Right ventricle myocardium inferior (tissue), 1 donor: Measurements from ENCODE around the gene DCLK2. TPM values are rescaled to one million over a fixed set of nuclear protein-coding genes. Genes with fewer than 3 reads are reported as not detected.

ENCODE experiments used
- ATAC-seq: fragments of 200-7000 bp; cut with Tn5 transposase; one replicate; pipeline ENCODE4 v1.9.1; 2020; ENCODE audit warnings: mild to moderate bottlenecking, moderate library complexity
- DNase-seq: peaks from one replicate; pipeline ENCODE4 v3.0.0; 2021; ENCODE audit errors: missing footprints
- intact Hi-C: fragments of 100-400 bp; cut with DNase I; formaldehyde crosslinking; loops from one replicate; pipeline ENCODE4 v1.11.0; 2022
- total RNA-seq: library from RNA; stranded (reverse); fragmentation: NEBNext Ultra II Directional; extraction: Animal tissue kit (Norgen Biotek cat#: 25700); gene quantifications from one replicate; pipeline ENCODE4 v1.2.1, GENCODE V29; 2021
- donor health status: DM: no; HTN: yes; CAD: no; lungs with severe emphysema.

Gene DCLK2
- total RNA-seq, 1 donor from 2014 or later: 19.9 TPM

DNA sequence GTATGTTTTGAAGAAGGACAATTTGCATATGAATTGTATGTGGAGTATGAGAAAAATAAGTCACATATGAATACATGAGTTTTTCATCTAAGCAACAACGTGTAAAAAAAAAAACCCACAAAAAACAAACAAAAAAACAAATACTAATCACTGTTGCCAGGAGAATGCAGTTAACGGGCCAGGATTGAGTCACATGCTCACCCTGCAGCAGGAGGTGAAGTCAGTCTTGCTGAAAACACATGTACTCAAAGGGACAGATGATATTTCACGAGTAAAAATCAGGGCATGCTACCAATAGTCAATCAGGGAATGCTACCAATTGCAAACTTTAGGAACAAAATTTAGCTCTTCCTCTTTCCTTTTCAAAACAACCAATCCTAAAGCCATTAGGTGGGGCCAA lies 10.4 kb upstream of the DCLK2 start:
- DNase-seq (no peak), ATAC-seq (no peak)
- intact Hi-C loops: no loop called here

DNA sequence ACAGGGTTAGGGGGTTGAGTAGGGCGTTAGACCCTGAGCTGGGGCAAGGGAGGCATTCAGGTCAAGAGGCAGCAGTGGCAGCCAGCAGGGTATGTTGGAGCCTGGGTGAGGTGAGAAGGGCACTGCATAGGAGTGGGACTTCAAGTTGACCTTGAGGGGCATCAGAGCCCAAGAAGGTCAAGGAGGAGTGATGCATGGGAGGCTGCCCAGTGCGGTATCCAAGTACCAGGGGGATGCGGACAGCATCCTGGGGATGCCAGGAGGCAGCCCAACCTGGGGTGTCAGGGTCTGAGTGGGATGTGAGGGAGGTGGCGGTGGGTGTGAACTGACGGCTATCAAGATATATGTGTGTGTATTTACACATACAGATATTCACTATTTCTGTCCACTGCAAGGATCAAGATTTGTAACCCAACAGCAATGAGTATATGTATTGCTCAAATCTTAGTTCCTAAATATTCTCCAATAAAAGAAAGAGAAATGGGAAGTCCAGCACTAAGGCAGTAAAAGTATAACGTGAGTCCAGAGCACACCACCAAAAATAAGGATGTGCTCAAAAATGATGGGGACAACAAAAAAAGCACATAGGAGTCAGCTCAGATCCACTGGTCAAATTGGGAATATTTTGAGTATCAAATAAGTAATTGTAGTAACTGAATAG lies 9.8 kb upstream of the DCLK2 start:
- no peak for DNase-seq
- ATAC-seq: no peak
- intact Hi-C loops: no loop called here

DNA sequence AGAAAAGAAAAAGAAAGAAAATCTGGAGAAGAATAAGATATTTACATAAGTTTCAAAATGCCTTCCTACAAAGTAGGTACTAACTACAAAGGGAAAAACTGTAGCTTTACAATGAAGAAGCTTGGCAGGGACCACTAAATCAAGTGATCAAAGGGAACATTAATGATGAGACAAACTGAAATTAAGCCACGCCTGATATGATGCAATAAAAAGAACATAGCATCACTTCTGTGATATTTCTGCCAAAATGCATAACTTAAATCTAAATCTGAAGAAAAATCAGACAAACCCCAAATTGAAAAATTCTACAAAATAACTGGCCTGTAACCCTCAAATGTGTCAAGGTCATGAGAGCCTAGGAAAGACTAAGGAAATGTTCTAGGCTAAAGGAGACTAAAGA lies 8.9 kb upstream of the DCLK2 start:
- intact Hi-C loops: no loop called here
- ATAC-seq: no peak
- no peak for DNase-seq

DNA sequence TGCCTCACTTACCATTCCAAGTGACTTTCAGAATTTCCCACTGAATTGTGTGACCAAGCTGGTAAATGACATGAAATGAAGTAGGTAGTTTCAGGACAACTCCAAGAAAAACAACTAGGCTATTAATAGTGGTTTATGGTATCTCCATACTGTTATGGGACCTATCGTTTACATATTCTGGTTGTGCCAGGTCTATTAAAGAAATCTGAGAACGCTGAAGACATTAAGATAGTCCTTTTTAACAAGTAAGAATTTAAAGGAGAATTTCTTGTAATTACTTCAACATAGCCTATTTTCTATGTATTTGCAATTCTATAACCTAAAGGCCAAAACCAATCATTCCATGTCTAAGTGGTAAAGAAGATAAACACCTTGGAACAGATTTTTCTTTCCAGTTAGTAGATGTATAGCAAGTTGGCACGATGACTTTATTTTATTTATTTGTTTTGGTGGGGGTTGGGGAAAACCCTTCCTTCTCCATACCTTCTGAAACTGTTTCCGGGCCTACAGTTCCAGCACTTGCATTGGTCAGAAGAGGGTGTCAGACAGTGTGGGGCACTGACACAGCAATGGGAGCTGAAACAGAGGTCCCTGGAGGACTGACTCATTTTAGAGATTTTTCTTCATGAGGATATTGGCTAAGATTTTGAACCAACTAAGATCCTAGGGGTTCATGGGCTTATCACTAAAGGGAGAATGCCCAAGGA lies 7.6 kb upstream of the DCLK2 start:
- intact Hi-C loops: no loop called here
- no peak for ATAC-seq

DNA sequence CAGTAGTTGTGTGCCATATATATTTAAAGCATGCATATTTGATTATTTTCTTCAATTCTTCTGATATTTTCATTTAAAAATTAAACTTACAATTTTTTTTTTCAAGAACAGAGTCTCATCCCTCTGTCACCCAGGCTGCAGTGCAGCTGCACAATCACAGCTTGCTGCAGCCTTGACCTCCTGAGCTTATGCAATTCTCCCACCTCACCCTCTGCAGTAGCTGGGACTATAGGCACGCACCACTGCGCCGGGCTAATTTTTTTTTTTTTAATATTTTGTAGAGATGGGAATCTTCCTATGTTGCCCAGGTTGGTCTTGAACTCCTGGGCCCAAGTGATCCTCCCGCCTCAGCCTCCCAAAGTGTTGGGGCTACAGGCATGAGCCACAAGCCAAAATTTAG lies 5.8 kb upstream of the DCLK2 start:
- ATAC-seq (no peak), DNase-seq (no peak)
- intact Hi-C loops: no loop called here

More for the DNA sequence above, 7.6 kb upstream of the DCLK2 start:
- DNase-seq: no peak

DNA sequence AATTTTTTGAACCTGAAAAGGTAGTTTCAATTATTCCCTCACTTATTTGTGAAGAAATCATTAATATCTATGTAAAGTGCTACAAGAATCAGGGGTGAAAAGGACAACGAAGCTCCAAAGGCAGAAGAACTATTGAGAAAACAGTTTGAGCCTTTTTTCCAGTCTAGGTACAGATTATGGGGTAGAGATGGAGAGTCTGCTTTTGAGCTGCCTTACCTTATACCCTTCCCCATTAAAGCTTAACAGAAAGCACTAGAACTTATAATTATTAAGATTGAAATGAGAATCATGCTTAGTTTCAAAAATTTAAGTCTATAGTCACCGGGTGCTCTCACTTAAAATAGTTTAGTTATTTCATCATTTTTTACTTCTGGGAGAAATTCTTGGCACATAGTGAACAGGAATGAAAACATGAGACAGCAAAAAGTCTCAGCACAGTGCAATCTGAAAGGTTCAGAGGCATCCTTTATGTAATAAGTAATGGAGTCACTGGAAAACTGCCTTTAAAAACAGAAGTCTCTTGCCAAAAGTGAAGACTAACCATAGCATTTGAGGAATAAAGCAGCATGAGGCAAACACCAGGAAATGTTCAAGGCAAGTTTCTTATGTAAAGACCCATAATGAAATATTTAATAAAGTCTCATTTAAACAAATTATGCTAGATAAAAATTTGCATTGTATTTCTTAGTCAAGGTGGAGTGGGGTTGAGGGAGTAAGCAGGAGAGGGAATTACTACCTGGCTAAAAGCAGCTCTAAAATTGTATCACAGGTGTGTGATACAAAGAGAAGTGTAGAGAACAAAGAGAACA lies 5.1 kb upstream of the DCLK2 start:
- DNase-seq (no peak), ATAC-seq (no peak)
- intact Hi-C loops: no loop called here

DNA sequence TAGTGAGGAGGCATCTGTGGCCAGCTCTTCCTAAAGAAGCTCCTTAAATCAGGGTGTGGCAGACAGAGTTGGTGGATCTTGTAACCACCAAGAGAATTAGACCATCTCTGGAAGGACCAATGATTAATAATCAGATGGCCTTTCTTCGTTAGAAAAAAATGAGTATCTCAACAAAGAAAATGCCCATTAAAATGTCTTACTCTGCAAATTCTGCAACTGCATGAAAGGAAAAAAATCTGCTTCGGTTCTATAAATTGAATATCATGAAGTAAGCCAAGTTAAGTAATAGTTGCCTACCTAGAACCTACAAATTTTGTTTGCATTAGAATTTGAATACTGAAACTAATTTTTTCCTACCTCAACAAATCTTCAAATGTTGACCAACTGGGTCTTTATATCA lies 4.2 kb upstream of the DCLK2 start:
- ATAC-seq (no peak), DNase-seq (no peak)
- intact Hi-C loops: no loop called here

DNA sequence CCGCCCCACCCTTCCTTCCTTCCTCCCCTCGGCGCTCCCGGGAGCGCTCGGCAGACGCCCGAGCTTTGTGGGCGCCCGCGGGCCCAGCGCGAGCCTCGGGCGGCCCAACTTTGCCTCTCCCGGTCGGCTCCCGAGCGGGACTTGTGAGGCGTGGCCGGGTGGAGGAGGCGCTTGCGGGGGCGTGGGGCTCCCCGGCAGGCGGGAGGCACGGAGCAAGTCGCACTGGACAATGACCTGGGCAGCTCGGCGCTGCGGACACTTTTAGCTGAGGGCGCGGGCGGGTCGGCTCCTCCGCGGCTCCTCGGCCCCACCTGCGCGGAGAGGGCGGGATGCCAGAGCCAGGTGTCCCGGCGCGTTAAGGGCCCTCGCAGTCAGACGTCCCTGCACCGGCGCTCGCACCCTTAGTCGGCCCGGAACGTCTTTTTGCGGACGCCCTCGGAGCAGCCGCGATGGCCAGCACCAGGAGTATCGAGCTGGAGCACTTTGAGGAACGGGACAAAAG lies 385 bp downstream of the DCLK2 start:
- intact Hi-C loops: loop anchor here (2.0 to 5.0 kb wide), 5 partner anchors 66 to 130 kb away; no protein-coding TSS in a partner anchor
- ATAC-seq (peak; percentile 63), DNase-seq (peak; percentile 77)

DNA sequence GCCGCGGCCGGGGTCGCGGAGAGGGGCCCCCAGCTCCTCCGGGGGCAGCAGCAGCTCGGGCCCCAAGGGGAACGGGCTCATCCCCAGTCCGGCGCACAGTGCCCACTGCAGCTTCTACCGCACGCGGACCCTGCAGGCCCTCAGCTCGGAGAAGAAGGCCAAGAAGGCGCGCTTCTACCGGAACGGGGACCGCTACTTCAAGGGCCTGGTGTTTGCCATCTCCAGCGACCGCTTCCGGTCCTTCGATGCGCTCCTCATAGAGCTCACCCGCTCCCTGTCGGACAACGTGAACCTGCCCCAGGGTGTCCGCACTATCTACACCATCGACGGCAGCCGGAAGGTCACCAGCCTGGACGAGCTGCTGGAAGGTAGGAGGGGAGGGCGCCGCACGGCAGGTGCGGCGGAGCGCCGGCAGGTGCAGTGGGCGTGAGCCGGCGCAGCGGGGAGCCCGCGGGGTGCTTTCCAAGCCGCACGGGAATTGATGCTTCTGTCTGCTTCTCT lies 886 bp downstream of the DCLK2 start:
- intact Hi-C loops: loop anchor here (2.0 to 5.0 kb wide), 5 partner anchors 67 to 130 kb away; no protein-coding TSS in a partner anchor
- DNase-seq: no peak

DNA sequence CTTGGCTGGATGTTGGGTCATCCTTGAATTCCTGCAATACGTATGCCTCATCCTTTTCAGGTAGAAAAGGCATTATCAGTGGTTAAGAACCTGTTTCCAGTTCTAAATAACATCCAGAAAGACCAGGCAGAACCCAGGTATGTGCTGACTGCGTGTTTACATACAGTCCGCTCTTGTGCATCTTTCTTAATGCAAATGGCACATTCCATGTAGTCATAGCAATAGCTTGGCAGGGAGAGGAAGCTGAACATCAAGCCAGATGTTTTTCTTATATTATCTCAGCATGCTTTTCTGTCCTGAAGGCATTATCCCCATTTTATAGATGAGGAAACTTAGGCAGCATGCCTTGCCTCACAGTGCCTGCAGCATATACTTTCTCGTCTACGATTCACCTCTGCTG lies 2.1 kb downstream of the DCLK2 start:
- DNase-seq (no peak), ATAC-seq (no peak)
- intact Hi-C loops: loop anchor here (5.0 kb wide), 1 partner anchor 37 kb away; no protein-coding TSS in a partner anchor

More for the DNA sequence above, 886 bp downstream of the DCLK2 start:
- peak; percentile 21 for ATAC-seq

DNA sequence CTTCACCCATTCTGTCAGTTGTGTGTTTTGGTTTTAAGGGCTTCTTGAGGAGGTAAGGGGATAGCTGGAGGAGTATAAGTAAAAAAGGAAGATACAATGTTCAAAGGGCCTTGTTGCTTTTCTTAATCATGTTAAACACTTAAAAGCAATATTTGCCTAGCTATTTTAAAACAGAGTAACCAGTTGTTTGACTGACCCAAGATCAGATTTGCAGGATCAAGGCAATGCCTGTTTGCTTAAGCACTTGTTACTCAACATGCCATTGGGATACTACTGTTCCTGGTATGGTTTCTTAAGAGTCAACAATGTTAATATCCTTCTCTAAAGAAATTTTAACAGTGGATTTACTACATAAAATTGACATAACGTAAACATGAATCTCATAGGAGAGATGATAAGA lies 2.6 kb downstream of the DCLK2 start:
- intact Hi-C loops: loop anchor here (5.0 kb wide), 1 partner anchor 36 kb away; no protein-coding TSS in a partner anchor
- DNase-seq (no peak), ATAC-seq (no peak)

DNA sequence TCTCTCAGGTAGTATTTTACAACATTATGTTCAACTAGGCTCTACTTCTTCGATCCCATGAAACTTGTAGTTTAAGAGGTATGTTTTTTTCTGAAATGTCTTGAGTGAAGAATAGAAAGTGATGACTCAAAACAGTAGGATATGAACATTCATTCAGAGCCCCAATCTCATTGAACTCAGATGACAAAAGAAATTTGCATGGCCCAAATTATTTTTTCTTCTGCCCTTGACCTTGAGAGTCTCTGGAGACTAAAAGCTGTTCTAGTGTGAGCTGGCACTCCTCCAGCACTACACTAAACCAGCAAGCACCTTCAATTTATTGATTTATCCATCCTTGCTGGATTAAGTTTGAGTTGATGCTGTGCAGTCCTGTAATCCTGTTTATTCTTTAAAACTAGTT lies 4.0 kb downstream of the DCLK2 start:
- no peak for ATAC-seq
- no peak for DNase-seq
- intact Hi-C loops: loop anchor here (5.0 kb wide), 1 partner anchor 35 kb away; no protein-coding TSS in a partner anchor

DNA sequence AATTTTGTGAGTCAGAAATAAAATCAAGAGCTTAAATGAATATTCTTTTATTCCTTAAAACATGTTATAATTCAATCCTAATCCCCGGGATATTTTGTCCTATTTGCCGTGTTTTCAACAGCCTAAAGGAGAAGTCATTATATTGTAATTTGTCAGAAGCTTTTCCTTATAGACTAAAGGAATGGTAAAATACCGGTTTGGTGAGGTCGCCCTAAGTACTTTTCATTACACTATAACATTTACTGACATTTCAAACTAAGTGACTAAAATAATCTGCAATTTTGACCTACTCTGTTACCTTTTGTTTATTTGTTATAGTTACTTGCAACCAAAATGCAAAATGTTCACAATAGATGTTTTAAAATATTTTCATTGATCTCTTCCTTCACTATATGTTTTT lies 8.8 kb downstream of the DCLK2 start:
- intact Hi-C loops: no loop called here
- no peak for ATAC-seq
- no peak for DNase-seq

DNA sequence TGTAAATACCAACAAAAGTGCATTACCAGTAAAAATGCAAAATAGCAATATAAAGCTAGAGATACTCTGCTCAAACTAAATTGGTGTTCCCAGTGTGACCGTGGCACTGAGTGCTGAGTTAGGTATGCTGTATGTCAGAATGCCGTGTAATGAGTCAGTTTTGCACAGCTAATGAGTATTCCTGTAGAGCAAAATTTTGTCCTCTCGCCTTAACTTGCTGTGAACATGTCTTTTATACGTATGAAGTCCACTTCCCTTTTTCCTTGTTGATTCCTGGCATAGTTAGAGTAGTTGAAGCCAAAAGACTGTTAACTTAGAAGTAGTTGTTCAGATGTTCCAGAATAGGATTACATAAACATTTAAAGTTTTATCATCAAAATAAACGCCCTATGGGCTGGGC lies 11.5 kb downstream of the DCLK2 start:
- ATAC-seq (no peak), DNase-seq (no peak)
- intact Hi-C loops: no loop called here

DNA sequence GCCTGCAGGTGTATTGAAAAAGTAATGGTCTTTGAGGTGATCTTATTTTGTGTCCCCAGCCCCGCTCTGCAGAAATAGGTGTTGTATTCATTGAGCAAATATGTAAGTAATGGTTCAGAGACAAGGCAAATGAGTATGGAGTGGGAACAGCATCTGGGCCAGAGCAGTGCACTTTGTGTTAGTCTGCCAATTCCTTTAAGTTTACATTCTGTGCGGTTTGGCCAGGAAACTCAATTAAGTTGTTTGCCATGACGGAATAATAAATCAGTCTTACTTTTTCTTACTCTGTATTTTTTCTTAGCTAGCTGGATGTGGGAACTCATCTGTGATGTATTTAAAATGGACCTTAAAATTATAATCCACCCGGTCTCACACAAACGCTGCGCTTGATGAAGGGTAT lies 12.6 kb downstream of the DCLK2 start:
- intact Hi-C loops: no loop called here
- DNase-seq: no peak
- no peak for ATAC-seq

DNA sequence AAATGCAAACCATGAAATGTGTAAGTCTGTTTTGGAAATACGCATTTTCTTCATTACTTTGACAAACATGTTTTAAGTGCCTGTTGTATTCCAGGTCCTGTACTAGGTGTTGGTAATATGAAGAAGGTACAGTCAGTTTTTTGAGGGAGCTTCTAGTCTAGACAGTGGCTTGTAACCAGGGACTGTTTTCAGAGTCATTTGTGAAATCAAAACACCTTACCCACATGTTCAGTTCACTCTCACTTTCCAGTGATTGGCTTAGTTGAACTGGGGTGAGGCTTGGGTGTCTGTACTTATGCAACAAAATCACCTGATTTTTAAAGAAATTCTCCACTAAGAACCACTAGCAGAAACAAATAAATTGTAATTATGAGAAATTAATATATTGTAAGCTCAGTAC lies 16.4 kb downstream of the DCLK2 start:
- ATAC-seq (no peak), DNase-seq (no peak)
- intact Hi-C loops: no loop called here

DNA sequence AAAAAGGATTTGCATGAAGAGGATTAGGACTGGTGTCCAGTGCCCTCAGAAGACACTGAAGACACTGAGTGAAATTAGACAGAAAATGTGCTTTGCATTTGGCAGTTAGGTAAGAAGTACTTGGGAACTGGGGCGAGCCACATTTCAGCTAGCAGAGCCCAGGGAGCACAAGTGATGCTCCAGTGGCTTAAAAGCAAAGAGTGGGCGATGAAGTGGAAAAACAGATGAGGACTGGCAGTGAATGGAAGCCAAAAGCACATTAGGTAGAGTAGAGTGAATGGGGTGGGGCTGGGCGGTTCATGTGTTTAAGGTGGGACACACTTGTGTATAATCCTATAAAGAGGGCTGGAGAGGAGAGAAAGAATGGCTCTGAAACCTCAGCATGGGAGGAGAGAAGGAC lies 18.4 kb downstream of the DCLK2 start:
- DNase-seq (no peak), ATAC-seq (no peak)
- intact Hi-C loops: no loop called here

DNA sequence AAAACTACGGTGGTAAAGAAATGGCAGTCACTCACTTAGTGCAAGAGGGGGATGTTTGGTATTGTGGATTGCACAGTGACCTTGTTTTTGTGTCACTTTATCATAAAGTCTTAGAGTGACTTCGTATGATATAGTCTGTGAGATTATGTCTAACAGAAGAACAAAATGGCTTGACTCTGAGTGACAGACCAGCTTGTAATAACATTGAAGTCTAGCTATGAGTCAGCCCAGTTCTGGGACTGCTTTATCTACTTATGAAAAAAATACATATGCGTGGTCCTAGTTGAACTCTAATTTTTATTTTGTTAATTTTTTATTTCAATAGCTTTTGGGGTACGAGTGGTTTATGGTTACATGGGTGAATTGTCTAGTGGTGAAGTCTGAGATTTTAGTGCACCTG lies 20.0 kb downstream of the DCLK2 start:
- ATAC-seq: no peak
- no peak for DNase-seq
- intact Hi-C loops: no loop called here

DNA sequence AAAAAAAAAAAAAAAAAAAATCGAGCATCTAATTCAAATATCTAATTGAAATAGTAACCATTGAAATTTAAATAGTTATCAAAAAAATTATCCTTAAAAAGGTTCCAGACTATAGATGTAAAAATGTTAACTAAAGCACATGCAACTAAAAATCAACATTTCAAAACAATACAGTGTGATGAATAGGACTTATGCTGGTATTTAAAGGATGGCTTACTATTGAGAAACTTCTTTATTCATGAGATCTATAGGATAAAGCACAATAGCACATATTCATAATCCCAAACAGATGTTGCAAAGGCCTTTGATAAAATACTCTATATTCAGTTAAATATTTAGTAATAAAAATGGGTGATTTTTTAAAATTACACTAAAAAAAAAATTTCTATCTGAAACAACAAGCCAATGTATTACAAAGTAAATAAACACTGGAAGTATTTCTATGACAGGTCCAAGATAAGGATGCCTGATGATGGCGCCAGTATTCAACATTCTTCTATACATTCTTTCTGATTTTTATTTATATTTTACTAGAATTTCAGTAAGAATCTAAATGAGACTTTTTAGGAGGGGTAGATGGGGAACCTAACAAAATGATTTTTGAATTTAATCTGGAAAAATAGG lies 26.3 kb downstream of the DCLK2 start:
- DNase-seq (no peak), ATAC-seq (no peak)
- intact Hi-C loops: no loop called here
